GM19463 (cell line): ENCODE data around the gene RAD51AP2.

Experiments used
- ATAC-seq: cut with Tn5 transposase; IDR thresholded peaks from one replicate; pipeline ENCODE4 v1.9.1; 2021; ENCODE audit warnings: mild to moderate bottlenecking, moderate library complexity; ENCODE audit not compliant: unreplicated experiment

RAD51AP2 gene

GRCh38 chr2:17470855-17471641 is 47.2 kb downstream of the RAD51AP2 start:
- ATAC-seq: no peak

- no peak for ATAC-seq
These were observed 57.2 kb downstream of the RAD51AP2 start for GRCh38 chr2:17461087-17461475.
